Heart right ventricle (tissue), 16 donors: ENCODE measurements around the gene NBL1. TPM values are rescaled to one million over a fixed set of nuclear protein-coding genes. Genes with fewer than 3 reads are reported as not detected.

Experiments used
- ATAC-seq, 8 donors: fragments of 200-7000 bp; cut with Tn5 transposase; one replicate each; pipeline ENCODE4 v1.9.1; 2020; ENCODE audit warnings: mild to moderate bottlenecking in 8 of 8, moderate library complexity in 8 of 8, moderate number of reproducible peaks in 1 of 8
- DNase-seq, 2 donors: peaks; one replicate each; pipeline ENCODE4 v3.0.0-alpha.2; 2020
- H3K27ac ChIP-seq, 10 donors: fragments of 200-600 bp; sonication (generic) in 2 of 10; one replicate each; pipeline versions ENCODE4 v1.5.0 to v1.8.0; 2020 to 2022; ENCODE audit warnings: mild to moderate bottlenecking in 3 of 10
- H3K27me3 ChIP-seq, 7 donors: fragments of 200-600 bp; one replicate each; pipeline ENCODE4 v1.8.0; 2021 to 2022; ENCODE audit warnings: mild to moderate bottlenecking in 2 of 7
- H3K36me3 ChIP-seq, 9 donors: fragments of 200-600 bp; sonication (generic) in 1 of 9; one replicate each; pipeline versions ENCODE4 v1.5.0 to v1.8.0; 2020 to 2022; ENCODE audit warnings: mild to moderate bottlenecking in 2 of 9
- H3K4me1 ChIP-seq, 9 donors: fragments of 200-600 bp; sonication (generic) in 1 of 9; one replicate each; pipeline versions ENCODE4 v1.5.0 to v1.8.0; 2020 to 2022; ENCODE audit warnings: mild to moderate bottlenecking in 4 of 9
- H3K4me3 ChIP-seq, 10 donors: fragments of 200-600 bp; sonication (generic) in 2 of 10; one replicate each; pipeline versions ENCODE4 v1.5.0 to v1.8.0; 2020 to 2022; ENCODE audit warnings: mild to moderate bottlenecking in 7 of 10, moderate library complexity in 2 of 10
- H3K9me3 ChIP-seq, 11 donors: fragments of 200-600 bp in 10 of 11; sonication (generic) in 2 of 11; one replicate each; pipeline versions ENCODE4 v1.5.0 to v1.8.0; 2013 to 2022; ENCODE audit warnings: mild to moderate bottlenecking in 2 of 11, control low read depth in 1 of 11, moderate library complexity in 1 of 11
- CTCF ChIP-seq, 9 donors: fragments of 200-600 bp; sonication (generic) in 2 of 9; IDR thresholded peaks; one replicate each; pipeline versions ENCODE4 v1.5.0 to v1.8.0; 2021 to 2022; ENCODE audit warnings: antibody characterized with exemption in 9 of 9, mild to moderate bottlenecking in 5 of 9, moderate library complexity in 1 of 9
- WGBS, 2 donors: extraction: QIAGEN DNeasy Blood & Tissue Kit; methylation state at CpG; one replicate each; pipeline ENCODE4 v1.1.7; 2013; ENCODE audit warnings: inconsistent platforms in 1 of 2; 5-methylcytosine and 5-hydroxymethylcytosine counted together
- intact Hi-C, 10 donors: fragments of 100-400 bp; cut with DNase I; formaldehyde crosslinking; loops; one replicate each; pipeline versions ENCODE4 v1.11.1 to v1.14.2; 2022
- polyA plus RNA-seq, 2 donors: library from polyadenylated mRNA; stranded (reverse); fragments of 200-250 nt; gene quantifications; one replicate each; pipeline ENCODE4 v1.2.3, GENCODE V29; 2013
- total RNA-seq, 10 donors: library from RNA; stranded (reverse); fragmentation: NEBNext Ultra II Directional in 3 of 10; extraction: Animal tissue kit (Norgen Biotek cat#: 25700) in 3 of 10; gene quantifications; one replicate each; pipeline versions ENCODE4 v1.2.1 to v1.2.4, GENCODE V29; 2021 to 2023
- donor health status: Arrhythmogenic right ventricular cardiomyopathy.
- donor health status: ischemic (EF 13 %, LVEDD 7.1; RV severe dilation, severe dysfunction).
- donor health status: healthy with polysubstance abuse.
- donor health status: DM: no; HTN: yes; CAD: no.
- donor health status: DM: no; HTN: no; CAD: no.
- donor health status: ischemic (EF 25% LVEDD 6.9; RV normal size, moderate dysfunction).
- donor health status: ischemic (EF 25% LVEDD 5.7; RV mildly dilated, moderate dysfunction).
- donor health status: healthy.
- donor health status: DM: yes; HTN: yes; CAD: no.
- donor health status: Ischemic cardiomyopathy.
- donor health status: ischemic (EF 35%, LVEDD 5.7; RV mildly dilated, moderate dysfunction).
- donor health status: nonischemic (EF 11% LVEDD 7.7; RV severe dilation, severe dysfunction).
- donor health status: DM: yes; HTN: yes; CAD: no.
- donor health status: PGD.
- donor health status: ischemic (EF 29% LVEDD 5.4; RV normal size, mild dysfunction).
- donor health status: nonischemic (EF 23%, LVEDD 6.1; RV moderate dilation, normal function).

Gene NBL1
- total and polyA plus RNA-seq, 12 donors, result 18.5 to 48.7 (median 38.3) TPM

GRCh38 chr1:19651141-19651737, 7.1 kb downstream of the NBL1 start:
- DNase-seq, result peak; percentile 66 to 70
- Histone ChIP-seq H3K4me3 (peak overlapping the region in 4 of 10 donors; percentile 16 to 23 (median 18)), H3K36me3 (peaks cover 0 to 24% (median 0%) of the 10 kb centered on the region in 9 donors), H3K4me1 (peaks cover 25 to 100% (median 65%) of the 10 kb centered on the region in 9 donors), H3K27ac (peak overlapping the region; percentile 24 to 95 (median 80)), H3K9me3 (no peaks in the 10 kb centered on the region), H3K27me3 (peaks cover 0 to 8% (median 0%) of the 10 kb centered on the region in 7 donors)
- 13 to 19% methylated on average over 11 of the region's 11 CpGs for WGBS, 2 donors
- peak; percentile 54 to 84 (median 77) for TF ChIP-seq CTCF (IDR thresholded peaks at IDR 0.05)
- peak; percentile 76 to 87 (median 83) for ATAC-seq
- intact Hi-C loops, result loop anchor here (2.0 to 10.0 kb wide), 13 partner anchors 164 to 396 kb away; partner anchors contain the start of genes EMC1 (in 5 of the 10), MRTO4 (in 5 of the 10) and CAPZB (in 2 of the 10)

GRCh38 chr1:19654386-19654785, 10.3 kb downstream of the NBL1 start:
- no peak overlapping the region for H3K4me3 ChIP-seq
- intact Hi-C loops, result loop anchor here (5.0 to 10.0 kb wide), 10 partner anchors 167 to 400 kb away; partner anchors contain the start of genes EMC1 (in 5 of the 10), MRTO4 (in 5 of the 10) and CAPZB (in 2 of the 10)
- no peaks in the 10 kb centered on the region for H3K9me3 ChIP-seq
- H3K36me3 ChIP-seq, result peaks cover 0 to 53% (median 0%) of the 10 kb centered on the region in 9 donors
- DNase-seq (no peak), ATAC-seq (no peak)
- H3K27me3 ChIP-seq, result no peaks in the 10 kb centered on the region
- H3K4me1 ChIP-seq, result peaks cover 20 to 70% (median 47%) of the 10 kb centered on the region in 9 donors
- 82 to 88% methylated on average over 5 of the region's 5 CpGs for WGBS, 2 donors
- TF ChIP-seq CTCF (IDR thresholded peaks at IDR 0.05), result no peak
- no peak overlapping the region for H3K27ac ChIP-seq

GRCh38 chr1:19654886-19655717, 11.0 kb downstream of the NBL1 start:
- no peak for TF ChIP-seq CTCF (IDR thresholded peaks at IDR 0.05)
- Histone ChIP-seq H3K27ac (no peak overlapping the region), H3K9me3 (no peaks in the 10 kb centered on the region), H3K4me1 (peaks cover 21 to 70% (median 46%) of the 10 kb centered on the region in 9 donors), H3K36me3 (peaks cover 0 to 53% (median 0%) of the 10 kb centered on the region in 9 donors), H3K27me3 (peaks cover 0 to under 1% (median 0%) of the 10 kb centered on the region in 7 donors), H3K4me3 (no peak overlapping the region)
- ATAC-seq (no peak), DNase-seq (no peak)
- intact Hi-C loops, result loop anchor here (5.0 to 10.0 kb wide), 10 partner anchors 168 to 400 kb away; partner anchors contain the start of genes EMC1 (in 5 of the 10), MRTO4 (in 5 of the 10) and CAPZB (in 2 of the 10)
- WGBS, 2 donors, result 68 to 71% methylated on average over 15 of the region's 15 CpGs

- 85 to 91% methylated on average over 8 of the region's 8 CpGs for WGBS, 2 donors
- Histone ChIP-seq H3K36me3 (peaks cover 0 to 53% (median 0%) of the 10 kb centered on the region in 9 donors), H3K27ac (no peak overlapping the region), H3K4me3 (no peak overlapping the region), H3K4me1 (peaks cover 15 to 64% (median 41%) of the 10 kb centered on the region in 9 donors), H3K9me3 (no peaks in the 10 kb centered on the region), H3K27me3 (peaks cover 0 to 7% (median 0%) of the 10 kb centered on the region in 7 donors)
- no peak for DNase-seq
- no peak for ATAC-seq
- intact Hi-C loops, result loop anchor here in 8 of 10 donors (5.0 to 10.0 kb wide), 6 partner anchors 171 to 401 kb away; partner anchors contain the start of genes EMC1 (in 5 of the 8), MRTO4 (in 5 of the 8) and CAPZB (in 1 of the 8)
- no peak for TF ChIP-seq CTCF (IDR thresholded peaks at IDR 0.05)
Observed at GRCh38 chr1:19655718-19656080, 11.6 kb downstream of the NBL1 start.
